K562 (cell line): ENCODE results near the gene PCSK5. TPM values are rescaled to one million over a fixed set of nuclear protein-coding genes. Genes with fewer than 3 reads are reported as not detected.

Experiments
- ATAC-seq: fragments of 200-7000 bp; cut with Tn5 transposase; 3 replicates; pipeline ENCODE4 v1.9.1; 2020; ENCODE audit warnings: moderate library complexity
- BruUV-seq: library from RNA; stranded (reverse); fragments of 400-500 nt; replicated peaks from 2 replicates; lab custom pipeline; 2021; lab: Mats Ljungman, UMichigan
- CTCF ChIA-PET: fragments of 300-600 bp; formaldehyde crosslinking; extraction: SDS; loops from one replicate; lab custom pipeline; 2021; ENCODE audit warnings: low intra/inter-chr PET ratio; lab: Yijun Ruan, JAX
- POLR2A ChIA-PET: fragments of 300-600, 350-650 bp; sonication (Branson Sonifier 250); formaldehyde crosslinking; extraction: SDS; loops from one replicate; lab custom pipeline; 2021; ENCODE audit warnings: antibody characterized with exemption, inconsistent platforms; lab: Yijun Ruan, JAX
- DNase-seq, 4 experiments: peaks; one replicate each; pipeline versions ENCODE4 v3.0.0 to v3.0.0-alpha.2; 2011 to 2018; ENCODE audit warnings: low spot score in 3 of 4, mixed read lengths in 3 of 4; ENCODE audit errors: extremely low read depth in 1 of 4
- FAIRE-seq: peaks from 2 replicates; lab custom pipeline; 2011; peaks lifted over from hg19 to GRCh38; lab: Jason Lieb, UNC
- H2AFZ ChIP-seq: 2 replicates; pipeline ENCODE4 v1.6.0; 2011; ENCODE audit warnings: low read depth, low read length, control low read depth, inconsistent platforms
- H3K27ac ChIP-seq: fragments of 200-600 bp; 3 replicates; pipeline ENCODE4 v1.8.0; 2011; ENCODE audit warnings: low read depth, mild to moderate bottlenecking, control low read depth, inconsistent platforms, low read length, moderate library complexity, mixed read lengths; ENCODE audit errors: extremely low read depth
- H3K27me3 ChIP-seq, 2 experiments: fragments of 300-600 bp in 1 of 2; 2 replicates in 1 of 2; 3 replicates in 1 of 2; pipeline versions ENCODE4 v1.6.0 to v1.8.0; 2011; ENCODE audit warnings: inconsistent platforms in 2 of 2, low read length in 2 of 2, mild to moderate bottlenecking in 1 of 2, mixed read lengths in 1 of 2, moderate library complexity in 1 of 2; ENCODE audit not compliant: control insufficient read depth in 2 of 2, insufficient read depth in 2 of 2
- H3K36me3 ChIP-seq: fragments of 300-600 bp; 3 replicates; pipeline ENCODE4 v1.8.0; 2011; ENCODE audit warnings: mild to moderate bottlenecking, low read length, inconsistent platforms; ENCODE audit not compliant: control insufficient read depth, insufficient read depth
- H3K4me1 ChIP-seq, 2 experiments: fragments of 200-600 bp in 1 of 2; replicated peaks in 1 of 2; 2 replicates in 1 of 2; 3 replicates in 1 of 2; pipeline versions ENCODE4 v1.5.1 to v1.8.0; 2011; ENCODE audit warnings: inconsistent platforms in 2 of 2, low read length in 2 of 2, mild to moderate bottlenecking in 1 of 2, mixed read lengths in 1 of 2, moderate library complexity in 1 of 2; ENCODE audit not compliant: control insufficient read depth in 2 of 2, insufficient read depth in 2 of 2
- H3K4me2 ChIP-seq: 2 replicates; pipeline ENCODE4 v1.6.1; 2011; ENCODE audit warnings: low read length, control low read depth, inconsistent platforms, mixed read lengths; ENCODE audit not compliant: insufficient read depth
- H3K4me3 ChIP-seq: fragments of 200-600 bp; sonication (generic), shearing (Covaris generic); 2 replicates; pipeline ENCODE4 v1.5.1; 2016; ENCODE audit warnings: control low read depth, inconsistent platforms
- H3K79me2 ChIP-seq: fragments of 200-600 bp; 3 replicates; pipeline ENCODE4 v1.8.0; 2011; ENCODE audit warnings: low read length, inconsistent platforms; ENCODE audit not compliant: control insufficient read depth, insufficient read depth
- H3K9ac ChIP-seq, 2 experiments: 2 replicates each; pipeline versions ENCODE4 v1.6.0 to v1.6.1; 2011; ENCODE audit warnings: low read depth in 2 of 2, low read length in 2 of 2, control low read depth in 1 of 2, inconsistent platforms in 1 of 2, mild to moderate bottlenecking in 1 of 2, mixed read lengths in 1 of 2; ENCODE audit not compliant: insufficient read depth in 1 of 2
- H3K9me1 ChIP-seq: one replicate; pipeline ENCODE4 v1.6.0; 2011; ENCODE audit warnings: inconsistent platforms, mild to moderate bottlenecking, low read length, moderate library complexity; ENCODE audit not compliant: control insufficient read depth, insufficient read depth
- H3K9me3 ChIP-seq: replicated peaks from 2 replicates; pipeline ENCODE4 v1.5.1; 2011; ENCODE audit warnings: low read depth, low read length, inconsistent platforms; ENCODE audit not compliant: control insufficient read depth, insufficient read depth
- H4K20me1 ChIP-seq: replicated peaks from 2 replicates; pipeline ENCODE4 v1.6.1; 2011; ENCODE audit warnings: low read length, inconsistent platforms, mixed read lengths; ENCODE audit not compliant: control insufficient read depth, insufficient read depth
- BDP1 ChIP-seq: IDR thresholded peaks from 3 replicates; pipeline ENCODE4 v1.6.1; 2011; ENCODE audit not compliant: insufficient read length, insufficient read depth
- BRCA1 ChIP-seq, 2 experiments: fragments of 450-650 bp in 1 of 2; sonication (generic) in 1 of 2; formaldehyde crosslinking in 1 of 2; IDR thresholded peaks; 2 replicates each; pipeline versions ENCODE4 v1.5.0 to v1.6.1; 2017 to 2020; ENCODE audit warnings: mild to moderate bottlenecking in 1 of 2, missing genetic modification reagents in 1 of 2
- CEBPB ChIP-seq: fragments of 450-650 bp; IDR thresholded peaks from 2 replicates; pipeline ENCODE4 v1.6.1; 2016; ENCODE audit warnings: missing genetic modification characterization, missing compliant biosample characterization
- MED1 ChIP-seq: sonication (generic); formaldehyde crosslinking; IDR thresholded peaks from 2 replicates; pipeline ENCODE4 v1.8.1; 2023; ENCODE audit warnings: missing genetic modification reagents, borderline replicate concordance
- PBX2 ChIP-seq, 2 experiments: IDR thresholded peaks in 1 of 2; conservative IDR thresholded peaks in 1 of 2; 2 replicates each; pipeline ENCODE4 v1.6.1; 2016; ENCODE audit warnings: low read depth in 2 of 2, mild to moderate bottlenecking in 1 of 2, missing compliant biosample characterization in 1 of 2, missing genetic modification characterization in 1 of 2, moderate library complexity in 1 of 2
- PTBP1 ChIP-seq: fragments of 200-400 bp; formaldehyde crosslinking; IDR thresholded peaks from 2 replicates; pipeline ENCODE4 v1.6.1; 2017; ENCODE audit warnings: low read depth, low read length
- ZNF766 ChIP-seq: fragments of 200-800 bp; sonication (Bioruptor generic); conservative IDR thresholded peaks from 2 replicates; pipeline ENCODE4 v1.6.1; 2016; ENCODE audit warnings: missing genetic modification characterization, missing compliant biosample characterization
- WGBS: fragments of 100-300 bp; shearing (Covaris generic); methylation state at CpG from one replicate; pipeline ENCODE4 v1.1.6; 2016; ENCODE audit warnings: low coverage, mixed read lengths; ENCODE audit not compliant: insufficient coverage; ENCODE audit errors: missing lambda C conversion rate; 5-methylcytosine and 5-hydroxymethylcytosine counted together
- in situ Hi-C: fragments of 300-500 bp; cut with MboI; formaldehyde crosslinking; loops from 4 replicates; pipeline ENCODE4 v1.15.0; 2018; ENCODE audit warnings: inconsistent platforms, mixed read lengths
- intact Hi-C: fragments of 100-400 bp; cut with micrococcal nuclease; formaldehyde crosslinking; loops from 2 replicates; pipeline ENCODE4 v1.14.2; 2022
- polyA plus RNA-seq, 8 experiments: library from polyadenylated mRNA; depleted of rRNA in 4 of 8; stranded (reverse) in 5 of 8; unstranded in 3 of 8; fragments of >200 nt; fragmentation: Nextera tagmentation in 2 of 8; fragmentation: Illumina TruSeq in 1 of 8; extraction: Ambion mirVana in 2 of 8; extraction: Trizol in 1 of 8; gene quantifications; 2 replicates each; pipeline versions ENCODE4 v1.2.1 to v1.2.3, GENCODE V29; 2011 to 2014; ENCODE audit warnings: inconsistent platforms in 1 of 8, missing spikeins in 1 of 8
- total RNA-seq, 7 experiments: library from RNA; depleted of rRNA in 6 of 7; stranded (reverse); fragments of >200 nt in 6 of 7; fragmentation: Illumina TruSeq in 2 of 7; extraction: Trizol in 2 of 7; gene quantifications; 2 replicates each; pipeline versions ENCODE4 v1.2.1 to v1.2.3, GENCODE V29; 2011 to 2021; ENCODE audit warnings: low replicate concordance in 1 of 7

PCSK5 gene
- total and polyA plus RNA-seq, 9 of the 15 experiments (the other 6 are each of a cell fraction or from before 2014, with no cell fraction given): not detected

- BruUV-seq: no TSS peak
- H3K27ac ChIP-seq: no peak overlapping the region
- no peaks in the 10 kb centered on the region for H4K20me1 ChIP-seq
- H3K4me3 ChIP-seq: no peak overlapping the region
- no peaks in the 10 kb centered on the region for H3K79me2 ChIP-seq
- in situ Hi-C loops: no loop called here
- H3K9ac ChIP-seq: no peak overlapping the region
- DNase-seq (no peak), ATAC-seq (no peak), FAIRE-seq (no peak)
- TF ChIP-seq BRCA1 (IDR thresholded peaks at IDR 0.05): no peak
- TF ChIP-seq BRCA1 (CRISPR knock-in tag; IDR thresholded peaks at IDR 0.05): no peak
- POLR2A ChIA-PET: no interaction called here
- no peak overlapping the region for H2AFZ ChIP-seq
- no peaks in the 10 kb centered on the region for H3K4me1 ChIP-seq
- H3K4me2 ChIP-seq: no peak overlapping the region
- H3K36me3 ChIP-seq: no peaks in the 10 kb centered on the region
- peaks cover 0 to 11% of the 10 kb centered on the region in 2 experiments; a peak in 1 of 5 replicates for H3K27me3 ChIP-seq
- H3K9me1 ChIP-seq: no peaks in the 10 kb centered on the region
- CTCF ChIA-PET: no interaction called here
- intact Hi-C loops: loop anchor here (10.0 kb wide), 1 partner anchor 425 kb away; no protein-coding TSS in a partner anchor
- H3K9me3 ChIP-seq: no peaks in the 10 kb centered on the region
Observed at GRCh38 chr9:76289703-76290102, 399.2 kb downstream of the PCSK5 start.

GRCh38 chr9:76290555-76290954, 400.1 kb downstream of the PCSK5 start:
- in situ Hi-C loops (no loop called here), intact Hi-C loops (loop anchor here (10.0 kb wide), 1 partner anchor 426 kb away; no protein-coding TSS in a partner anchor)
- ChIA-PET POLR2A (interaction anchor here (1.2 kb wide), 1 partner anchor 69 kb away, joined by 3 read pairs; no protein-coding TSS in a partner anchor), CTCF (no interaction called here)
- no peak overlapping the region for H3K4me2 ChIP-seq
- H3K4me1 ChIP-seq: no peaks in the 10 kb centered on the region
- no peaks in the 10 kb centered on the region for H3K9me3 ChIP-seq
- H2AFZ ChIP-seq: no peak overlapping the region
- DNase-seq (no peak), FAIRE-seq (no peak), ATAC-seq (no peak)
- no peaks in the 10 kb centered on the region for H3K9me1 ChIP-seq
- H4K20me1 ChIP-seq: no peaks in the 10 kb centered on the region
- H3K9ac ChIP-seq: no peak overlapping the region
- no peak overlapping the region for H3K4me3 ChIP-seq
- BruUV-seq: no TSS peak
- no peaks in the 10 kb centered on the region for H3K36me3 ChIP-seq
- 0% methylated on average over 2 of the region's 2 CpGs for WGBS
- peaks cover 0 to 11% of the 10 kb centered on the region in 2 experiments; a peak in 1 of 5 replicates for H3K27me3 ChIP-seq
- H3K27ac ChIP-seq: no peak overlapping the region
- no peaks in the 10 kb centered on the region for H3K79me2 ChIP-seq
- TF ChIP-seq ZNF766 (peak; percentile 67; the same call in 1 of the 2 replicates), CEBPB (tag) (0 out of 2 replicates have a peak, but pooled peaks have one; percentile 25), MED1 (no peak), BDP1 (no peak), PTBP1 (no peak), PBX2 (CRISPR knock-in tag; IDR thresholded peaks at IDR 0.05; ENCODE audit: low read depth) (no peak), PBX2 (tag; conservative IDR thresholded peaks at IDR 0.05; ENCODE audit: low read depth) (no peak)
